Mesenchymal stem cell (in vitro differentiated cells and primary cell): ENCODE data around the gene CAPSL. TPM values are rescaled to one million over a fixed set of nuclear protein-coding genes. Genes with fewer than 3 reads are reported as not detected.
"Not testable (repeated sequence)": the region's sequence is repeated elsewhere in the genome, so short reads cannot be mapped to it uniquely, and the experiment has no call there.

Experiments
- DNase-seq: peaks from one replicate; pipeline ENCODE4 v3.0.0-alpha.2; 2013
- H2AFZ ChIP-seq: one replicate; pipeline ENCODE4 v1.6.1; 2013; ENCODE audit warnings: low read depth, mild to moderate bottlenecking, control low read depth, inconsistent platforms, low read length, moderate library complexity
- H2AK5ac ChIP-seq: 2 replicates; pipeline ENCODE4 v1.6.1; 2013; ENCODE audit warnings: low read length, moderate library complexity, mild to moderate bottlenecking, inconsistent platforms; ENCODE audit not compliant: severe bottlenecking
- H2BK120ac ChIP-seq: one replicate; pipeline ENCODE4 v1.6.1; 2013; ENCODE audit warnings: low read depth, mild to moderate bottlenecking, inconsistent platforms, low read length, moderate library complexity
- H2BK12ac ChIP-seq, 2 experiments: one replicate each; pipeline ENCODE4 v1.6.1; 2013; ENCODE audit warnings: inconsistent platforms in 2 of 2, low read length in 2 of 2, mild to moderate bottlenecking in 2 of 2, moderate library complexity in 2 of 2, control low read depth in 1 of 2
- H2BK15ac ChIP-seq: one replicate; pipeline ENCODE4 v1.6.1; 2013; ENCODE audit warnings: mild to moderate bottlenecking, low read depth, inconsistent platforms; ENCODE audit not compliant: poor library complexity, severe bottlenecking
- H2BK5ac ChIP-seq: 2 replicates; pipeline ENCODE4 v1.6.1; 2013; ENCODE audit warnings: low read depth, mild to moderate bottlenecking, low read length, control low read depth, inconsistent platforms; ENCODE audit not compliant: poor library complexity, severe bottlenecking
- H3K14ac ChIP-seq, 2 experiments: one replicate each; pipeline ENCODE4 v1.6.1; 2013; ENCODE audit warnings: inconsistent platforms in 2 of 2, low read length in 2 of 2, control low read depth in 1 of 2, mild to moderate bottlenecking in 1 of 2, moderate library complexity in 1 of 2
- H3K18ac ChIP-seq, 2 experiments: one replicate each; pipeline ENCODE4 v1.6.1; 2013; ENCODE audit warnings: inconsistent platforms in 2 of 2, low read length in 2 of 2, control low read depth in 1 of 2, low read depth in 1 of 2, mild to moderate bottlenecking in 1 of 2
- H3K23ac ChIP-seq, 2 experiments: one replicate each; pipeline ENCODE4 v1.6.1; 2013; ENCODE audit warnings: inconsistent platforms in 2 of 2, low read length in 2 of 2, mild to moderate bottlenecking in 2 of 2, moderate library complexity in 2 of 2, control low read depth in 1 of 2
- H3K27ac ChIP-seq: 2 replicates; pipeline ENCODE4 v1.5.1; 2013; ENCODE audit warnings: mild to moderate bottlenecking, moderate library complexity, low read length, control low read depth, inconsistent platforms; ENCODE audit not compliant: poor library complexity, severe bottlenecking
- H3K27me3 ChIP-seq, 2 experiments: 2 replicates each; pipeline versions ENCODE4 v1.6.1 to v1.7.0; 2013; ENCODE audit warnings: low read length in 2 of 2, mild to moderate bottlenecking in 2 of 2, moderate library complexity in 2 of 2, control low read depth in 1 of 2, inconsistent platforms in 1 of 2; ENCODE audit not compliant: control insufficient read depth in 1 of 2, insufficient read depth in 1 of 2
- H3K36me3 ChIP-seq, 2 experiments: 2 replicates each; pipeline versions ENCODE4 v1.6.1 to v1.7.0; 2013; ENCODE audit warnings: low read length in 2 of 2, control low read depth in 1 of 2, inconsistent platforms in 1 of 2, low read depth in 1 of 2, mild to moderate bottlenecking in 1 of 2; ENCODE audit not compliant: insufficient read depth in 2 of 2, control insufficient read depth in 1 of 2
- H3K4ac ChIP-seq, 2 experiments: one replicate each; pipeline ENCODE4 v1.6.1; 2013; ENCODE audit warnings: inconsistent platforms in 2 of 2, low read length in 2 of 2, mild to moderate bottlenecking in 2 of 2, moderate library complexity in 2 of 2, control low read depth in 1 of 2, low read depth in 1 of 2
- H3K4me1 ChIP-seq: 2 replicates; pipeline ENCODE4 v1.6.1; 2013; ENCODE audit warnings: low read depth, low read length, control low read depth; ENCODE audit not compliant: control insufficient read depth, insufficient read depth
- H3K4me2 ChIP-seq: 2 replicates; pipeline ENCODE4 v1.6.1; 2013; ENCODE audit warnings: low read length, mild to moderate bottlenecking, inconsistent platforms; ENCODE audit not compliant: poor library complexity, severe bottlenecking
- H3K4me3 ChIP-seq, 2 experiments: 2 replicates each; pipeline versions ENCODE4 v1.5.1 to v1.7.0; 2013; ENCODE audit warnings: low read length in 2 of 2, mild to moderate bottlenecking in 2 of 2, control low read depth in 1 of 2, low read depth in 1 of 2; ENCODE audit not compliant: insufficient read depth in 1 of 2
- H3K79me1 ChIP-seq: replicated peaks from 2 replicates; pipeline ENCODE4 v1.6.1; 2013; ENCODE audit warnings: mild to moderate bottlenecking, control low read depth, low read length, inconsistent platforms; ENCODE audit not compliant: poor library complexity, severe bottlenecking
- H3K9ac ChIP-seq: 2 replicates; pipeline ENCODE4 v1.7.0; 2013; ENCODE audit warnings: mild to moderate bottlenecking, low read length, moderate library complexity
- H3K9me3 ChIP-seq: 2 replicates; pipeline ENCODE4 v1.7.0; 2013; ENCODE audit warnings: mild to moderate bottlenecking, low read length; ENCODE audit not compliant: control insufficient read depth
- H4K8ac ChIP-seq: one replicate; pipeline ENCODE4 v1.6.1; 2013; ENCODE audit warnings: inconsistent platforms, mild to moderate bottlenecking, low read length, moderate library complexity
- H4K91ac ChIP-seq: one replicate; pipeline ENCODE4 v1.6.1; 2013; ENCODE audit warnings: mild to moderate bottlenecking, low read length, inconsistent platforms
- WGBS: methylation state at CpG from one replicate; pipeline ENCODE4 v1.1.7; 2013; ENCODE audit warnings: mixed read lengths; 5-methylcytosine and 5-hydroxymethylcytosine counted together
- polyA plus RNA-seq, 2 experiments: library from polyadenylated mRNA; stranded (reverse); fragments of 200-250 nt; gene quantifications; one replicate each; pipeline ENCODE4 v1.2.3, GENCODE V29; 2013

Gene CAPSL
- polyA plus RNA-seq (2013, experiment 1 of 2) = not detected
- not detected for polyA plus RNA-seq (2013, experiment 2 of 2)

DNA sequence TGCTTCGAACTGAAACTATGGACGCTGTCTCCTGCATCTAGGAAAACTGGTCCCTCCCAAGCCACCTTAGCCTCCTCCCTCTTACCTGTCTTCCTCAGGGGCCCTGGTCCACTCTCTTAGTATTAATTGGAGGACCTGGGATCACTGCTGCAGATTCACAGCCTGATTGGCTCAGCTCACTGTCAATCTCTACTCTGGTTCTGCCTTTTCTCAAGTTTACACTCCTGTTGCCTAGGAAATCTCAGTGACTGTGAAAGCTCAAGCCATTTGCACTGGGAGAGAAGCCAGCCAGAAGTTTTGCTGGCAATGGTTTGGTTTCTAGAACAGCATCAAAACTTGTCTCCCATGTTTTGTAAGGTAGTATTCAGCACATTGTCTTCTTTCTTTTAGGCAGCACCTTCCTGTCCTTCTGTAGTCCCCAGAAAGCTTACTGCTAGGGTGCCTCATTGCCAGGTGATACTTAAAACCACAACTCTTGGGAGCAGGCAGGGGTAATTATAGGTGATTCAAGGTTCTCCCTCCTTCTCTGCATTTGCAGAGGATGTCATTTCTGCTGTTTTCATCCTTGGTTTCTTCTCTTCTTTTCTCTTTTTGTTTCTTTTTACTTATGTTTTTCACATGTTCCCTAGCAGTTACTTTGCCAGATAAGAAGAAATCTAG, at the start of gene CAPSL:
Gene CAPSL (minus strand): TSS at position 55 of the 660 bp plus-strand sequence. CDS start 17,502 bp downstream, outside the sequence.
- Histone ChIP-seq H2AFZ (no peak within 1 kb of the TSS), H2BK12ac (no peak within 1 kb of the TSS), H2AK5ac (no peak within 1 kb of the TSS), H2BK120ac (no peak within 1 kb of the TSS), H4K8ac (no peak within 1 kb of the TSS), H3K4me1 (no peaks in the 10 kb centered on the region), H3K9ac (no peak within 1 kb of the TSS), H3K27ac (no peak within 1 kb of the TSS), H3K4me3 (no peak within 1 kb of the TSS), H3K4me2 (no peak within 1 kb of the TSS), H3K36me3 (no peaks in the 10 kb centered on the region), H2BK5ac (no peak within 1 kb of the TSS), H2BK15ac (no peak within 1 kb of the TSS), H3K27me3 (peaks cover 9 to 51% of the 10 kb centered on the region in 2 experiments), H3K9me3 (no peaks in the 10 kb centered on the region), H3K23ac (no peak within 1 kb of the TSS), H3K4ac (no peak within 1 kb of the TSS), H4K91ac (no peak within 1 kb of the TSS), H3K14ac (no peak within 1 kb of the TSS), H3K79me1 (no peaks in the 10 kb centered on the region), H3K18ac (no peak within 1 kb of the TSS)
- 14% methylated on average over 2 of the region's 2 CpGs for WGBS
- DNase-seq = peak; percentile 87

DNA sequence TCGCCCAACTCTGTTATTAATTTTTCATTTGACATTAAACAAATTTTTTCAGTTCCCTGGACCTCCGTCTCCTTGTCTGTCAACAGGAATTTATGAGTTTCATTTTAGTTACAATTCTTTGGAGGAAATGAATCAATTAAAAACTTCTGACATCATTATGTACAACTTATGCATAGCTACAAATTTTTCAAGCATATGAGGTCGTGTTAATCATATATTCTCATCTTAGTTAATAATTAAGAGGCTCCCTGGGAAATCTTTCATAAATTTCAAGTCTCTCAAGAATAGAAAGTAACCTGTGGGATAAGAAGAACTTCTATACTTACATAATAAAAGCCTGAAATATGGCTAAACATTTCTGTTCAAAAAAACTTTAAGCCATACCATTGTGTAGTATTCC, 49.4 kb upstream of the CAPSL start:
- Histone ChIP-seq H3K4me1 (no peaks in the 10 kb centered on the region), H3K4me3 (no peak overlapping the region), H2BK15ac (no peak overlapping the region), H3K23ac (no peak overlapping the region), H2BK120ac (no peak overlapping the region), H2AK5ac (no peak overlapping the region), H3K14ac (no peak overlapping the region), H4K91ac (no peak overlapping the region), H2BK12ac (no peak overlapping the region), H3K79me1 (no peaks in the 10 kb centered on the region), H4K8ac (no peak overlapping the region), H3K4me2 (no peak overlapping the region), H2BK5ac (no peak overlapping the region), H3K4ac (no peak overlapping the region), H3K36me3 (no peaks in the 10 kb centered on the region), H3K27ac (no peak overlapping the region), H3K9me3 (no peaks in the 10 kb centered on the region), H3K27me3 (peaks cover 11 to 21% of the 10 kb centered on the region in 2 experiments), H2AFZ (no peak overlapping the region), H3K9ac (no peak overlapping the region), H3K18ac (no peak overlapping the region)
- DNase-seq = no peak
- 17% methylated on average over 1 of the region's 3 CpGs for WGBS

DNA sequence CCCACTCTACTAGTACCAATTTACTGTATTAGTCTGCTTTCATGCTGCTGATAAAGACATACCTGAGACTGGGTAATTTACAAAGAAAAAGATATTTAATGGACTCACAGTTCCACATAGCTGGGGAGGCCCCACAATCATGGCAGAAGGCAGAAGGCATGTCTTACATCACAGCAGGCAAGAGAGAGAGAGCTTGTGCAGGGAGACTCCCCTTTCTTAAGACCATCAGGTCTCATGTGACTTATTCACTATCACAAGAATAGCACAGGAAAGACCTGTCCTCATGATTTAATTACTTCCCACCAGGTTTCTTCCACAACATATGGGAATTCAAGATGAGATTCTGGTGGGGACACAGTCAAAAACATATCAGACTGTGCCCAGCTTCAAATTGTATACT, 41.3 kb upstream of the CAPSL start:
- H2BK120ac ChIP-seq = no peak overlapping the region

DNA sequence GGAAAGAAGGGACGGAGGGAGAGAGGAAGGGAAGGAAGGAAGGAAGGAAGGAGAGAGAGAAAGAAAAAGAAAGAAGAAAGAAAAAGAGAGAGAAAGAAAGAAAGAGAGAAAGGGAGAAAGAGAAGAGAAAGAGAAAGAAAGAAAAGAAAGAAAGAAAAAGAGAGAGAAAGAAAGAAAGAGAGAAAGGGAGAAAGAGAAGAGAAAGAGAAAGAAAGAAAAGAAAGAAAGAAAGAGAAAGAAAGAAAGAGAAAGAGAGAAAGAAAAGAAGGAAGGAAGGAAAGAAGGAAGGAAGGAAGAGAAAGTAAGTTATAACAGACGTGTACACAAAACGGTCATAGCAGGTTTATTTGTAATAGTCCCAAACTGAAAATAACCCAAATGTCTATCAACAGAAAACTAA, 38.4 kb upstream of the CAPSL start:
- not testable (repeated sequence) for H3K18ac ChIP-seq, H3K4me3 ChIP-seq, H3K27ac ChIP-seq, H2AK5ac ChIP-seq, H3K9ac ChIP-seq, H3K4ac ChIP-seq, H3K23ac ChIP-seq, H3K9me3 ChIP-seq, H4K91ac ChIP-seq, H2BK120ac ChIP-seq, H3K36me3 ChIP-seq, H2BK12ac ChIP-seq, H3K79me1 ChIP-seq, H2AFZ ChIP-seq, DNase-seq, H3K4me2 ChIP-seq, H2BK15ac ChIP-seq, H3K4me1 ChIP-seq, H4K8ac ChIP-seq, H3K27me3 ChIP-seq, H2BK5ac ChIP-seq, H3K14ac ChIP-seq
- WGBS = 86% methylated on average over 2 of the region's 3 CpGs

More for the DNA sequence above, 41.3 kb upstream of the CAPSL start:
- no peak for DNase-seq
- H3K4me3 ChIP-seq = no peak overlapping the region
- no peak overlapping the region for H3K9ac ChIP-seq
- H3K27me3 ChIP-seq = no peaks in the 10 kb centered on the region
- no peak overlapping the region for H3K18ac ChIP-seq
- H3K27ac ChIP-seq = no peak overlapping the region
- no peak overlapping the region for H2AK5ac ChIP-seq
- H2AFZ ChIP-seq = no peak overlapping the region
- H3K4me1 ChIP-seq = no peaks in the 10 kb centered on the region
- no peak overlapping the region for H3K14ac ChIP-seq
- no peak overlapping the region for H2BK5ac ChIP-seq
- no peak overlapping the region for H3K23ac ChIP-seq
- no peaks in the 10 kb centered on the region for H3K36me3 ChIP-seq
- no peaks in the 10 kb centered on the region for H3K79me1 ChIP-seq
- H3K4me2 ChIP-seq = no peak overlapping the region
- no peak overlapping the region for H2BK12ac ChIP-seq
- no peak overlapping the region for H3K4ac ChIP-seq
- H4K91ac ChIP-seq = no peak overlapping the region
- peaks cover 3% of the 10 kb centered on the region for H3K9me3 ChIP-seq
- H4K8ac ChIP-seq = no peak overlapping the region
- no peak overlapping the region for H2BK15ac ChIP-seq
